H1 (cell line): ENCODE measurements around the gene CLEC1B. TPM values are rescaled to one million over a fixed set of nuclear protein-coding genes. Genes with fewer than 3 reads are reported as not detected.

Experiments used
- CTCF ChIA-PET: fragments of 300-600 bp; sonication (Branson Sonifier 250); formaldehyde crosslinking; loops from one replicate; lab custom pipeline; 2021; ENCODE audit not compliant: partially characterized antibody; lab: Charles Lee
- POLR2A ChIA-PET: fragments of 300-600 bp; sonication (Branson Sonifier 250); formaldehyde crosslinking; loops from one replicate; lab custom pipeline; 2021; ENCODE audit warnings: inconsistent platforms; ENCODE audit not compliant: partially characterized antibody; lab: Charles Lee
- DNase-seq, 2 experiments: peaks; one replicate each; pipeline versions ENCODE4 v3.0.0 to v3.0.0-alpha.2; 2010 to 2022; ENCODE audit warnings: low spot score in 2 of 2, low read depth in 1 of 2, mixed read lengths in 1 of 2
- FAIRE-seq: peaks from 2 replicates; lab custom pipeline; 2011; peaks lifted over from hg19 to GRCh38; lab: Jason Lieb, UNC
- H2AFZ ChIP-seq: 2 replicates; pipeline ENCODE4 v1.8.1; 2012; ENCODE audit warnings: low read length, inconsistent platforms
- H2AK5ac ChIP-seq: 2 replicates; pipeline ENCODE4 v1.6.1; 2013; ENCODE audit warnings: low read depth, low read length
- H2BK120ac ChIP-seq: replicated peaks from 2 replicates; pipeline ENCODE3; 2013; ENCODE audit warnings: low read depth, low read length, inconsistent platforms
- H2BK12ac ChIP-seq: 2 replicates; pipeline ENCODE4 v1.6.1; 2013; ENCODE audit warnings: low read depth, low read length
- H2BK15ac ChIP-seq: 2 replicates; pipeline ENCODE4 v1.6.1; 2013; ENCODE audit warnings: low read length
- H2BK20ac ChIP-seq: 2 replicates; pipeline ENCODE4 v1.6.1; 2013; ENCODE audit warnings: low read length
- H2BK5ac ChIP-seq: 2 replicates; pipeline ENCODE4 v1.6.1; 2013; ENCODE audit warnings: low read depth, low read length
- H3K14ac ChIP-seq: 2 replicates; pipeline ENCODE4 v1.6.1; 2013; ENCODE audit warnings: inconsistent platforms; ENCODE audit not compliant: insufficient read length
- H3K18ac ChIP-seq: 2 replicates; pipeline ENCODE4 v1.6.1; 2013; ENCODE audit warnings: low read length; ENCODE audit errors: extremely low read depth
- H3K23ac ChIP-seq: 2 replicates; pipeline ENCODE4 v1.6.1; 2013; ENCODE audit warnings: inconsistent platforms; ENCODE audit not compliant: insufficient read length
- H3K23me2 ChIP-seq: 2 replicates; pipeline ENCODE4 v1.6.1; 2013; ENCODE audit warnings: low read depth, low read length
- H3K27ac ChIP-seq: 2 replicates; pipeline ENCODE4 v1.6.1; 2011; ENCODE audit warnings: low read depth, low read length, inconsistent platforms
- H3K27me3 ChIP-seq, 4 experiments: replicated peaks in 1 of 4; 1 replicate in 1 of 4; 2 replicates in 3 of 4; pipeline versions ENCODE4 v1.6.1 to v1.8.1; 2011 to 2013; ENCODE audit warnings: low read length in 3 of 4, mild to moderate bottlenecking in 3 of 4, inconsistent platforms in 2 of 4, mixed read lengths in 2 of 4, moderate library complexity in 1 of 4; ENCODE audit not compliant: control insufficient read depth in 3 of 4, insufficient read depth in 3 of 4; ENCODE audit errors: extremely low read depth in 1 of 4
- H3K36me3 ChIP-seq, 4 experiments: 2 replicates each; pipeline versions ENCODE4 v1.6.1 to v1.8.1; 2011 to 2013; ENCODE audit warnings: mild to moderate bottlenecking in 4 of 4, low read length in 3 of 4, moderate library complexity in 2 of 4, control low read depth in 1 of 4, inconsistent platforms in 1 of 4; ENCODE audit not compliant: insufficient read depth in 4 of 4, control insufficient read depth in 2 of 4
- H3K4ac ChIP-seq: replicated peaks from 2 replicates; pipeline ENCODE3; 2013; ENCODE audit warnings: low read length, low read depth, mixed read lengths, inconsistent platforms; ENCODE audit not compliant: insufficient read length
- H3K4me1 ChIP-seq, 4 experiments: replicated peaks in 1 of 4; 1 replicate in 1 of 4; 2 replicates in 3 of 4; pipeline versions ENCODE4 v1.6.1 to v1.8.1; 2011 to 2013; ENCODE audit warnings: low read length in 3 of 4, inconsistent platforms in 2 of 4, mixed read lengths in 1 of 4; ENCODE audit not compliant: insufficient read depth in 4 of 4, control insufficient read depth in 3 of 4
- H3K4me2 ChIP-seq, 2 experiments: 2 replicates each; pipeline versions ENCODE4 v1.6.1 to v1.8.1; 2011 to 2013; ENCODE audit warnings: low read depth in 2 of 2, low read length in 2 of 2, control low read depth in 1 of 2, inconsistent platforms in 1 of 2, mild to moderate bottlenecking in 1 of 2; ENCODE audit not compliant: insufficient read depth in 1 of 2
- H3K4me3 ChIP-seq, 4 experiments: fragments of 200-600, 300-600 bp in 1 of 4; sonication (generic), shearing (Covaris generic), sonication (Bioruptor Twin) in 1 of 4; 2 replicates each; pipeline versions ENCODE4 v1.5.1 to v1.8.1; 2011 to 2016; ENCODE audit warnings: low read length in 4 of 4, low read depth in 3 of 4, control low read depth in 2 of 4, inconsistent platforms in 2 of 4, mild to moderate bottlenecking in 2 of 4, mixed read lengths in 1 of 4, moderate library complexity in 1 of 4; ENCODE audit not compliant: insufficient read depth in 2 of 4; ENCODE audit errors: extremely low read depth in 1 of 4
- H3K56ac ChIP-seq: replicated peaks from 2 replicates; pipeline ENCODE3; 2013; ENCODE audit warnings: low read depth, mild to moderate bottlenecking, mixed read lengths, low read length, inconsistent platforms; ENCODE audit not compliant: insufficient read length
- H3K79me1 ChIP-seq: 2 replicates; pipeline ENCODE4 v1.6.1; 2013; ENCODE audit warnings: low read depth, low read length, control low read depth
- H3K79me2 ChIP-seq, 2 experiments: 2 replicates each; pipeline versions ENCODE4 v1.6.1 to v1.8.1; 2012 to 2013; ENCODE audit warnings: low read length in 2 of 2, mild to moderate bottlenecking in 2 of 2, inconsistent platforms in 1 of 2; ENCODE audit not compliant: insufficient read depth in 2 of 2, control insufficient read depth in 1 of 2
- H3K9ac ChIP-seq, 4 experiments: replicated peaks in 1 of 4; 1 replicate in 1 of 4; 2 replicates in 3 of 4; pipeline versions ENCODE4 v1.6.1 to v1.8.1; 2011 to 2013; ENCODE audit warnings: low read depth in 3 of 4, low read length in 3 of 4, control low read depth in 2 of 4, mild to moderate bottlenecking in 2 of 4, moderate library complexity in 2 of 4, inconsistent platforms in 1 of 4; ENCODE audit errors: extremely low read depth in 1 of 4
- H3K9me3 ChIP-seq, 2 experiments: 2 replicates each; pipeline versions ENCODE4 v1.6.1 to v1.8.1; 2012 to 2013; ENCODE audit warnings: mild to moderate bottlenecking in 2 of 2, moderate library complexity in 2 of 2, control low read depth in 1 of 2, inconsistent platforms in 1 of 2, low read depth in 1 of 2, low read length in 1 of 2, mixed read lengths in 1 of 2; ENCODE audit not compliant: insufficient read depth in 2 of 2
- H4K20me1 ChIP-seq, 2 experiments: replicated peaks in 1 of 2; 2 replicates each; pipeline versions ENCODE3 to v1.8.1; 2011 to 2013; ENCODE audit warnings: inconsistent platforms in 2 of 2, low read length in 2 of 2, mild to moderate bottlenecking in 1 of 2; ENCODE audit not compliant: insufficient read depth in 2 of 2, control insufficient read depth in 1 of 2
- H4K5ac ChIP-seq: 2 replicates; pipeline ENCODE4 v1.6.1; 2013; ENCODE audit warnings: low read length, low read depth, mixed read lengths, inconsistent platforms; ENCODE audit not compliant: insufficient read length
- H4K8ac ChIP-seq: 2 replicates; pipeline ENCODE4 v1.8.0; 2013; ENCODE audit warnings: mild to moderate bottlenecking, moderate library complexity, low read length, inconsistent platforms; ENCODE audit not compliant: insufficient read depth; ENCODE audit errors: extremely low read depth
- H4K91ac ChIP-seq: replicated peaks from 2 replicates; pipeline ENCODE3; 2013; ENCODE audit warnings: low read length, mixed read lengths, inconsistent platforms; ENCODE audit not compliant: insufficient read length
- KDM1A ChIP-seq: fragments of 200-600, 300-600 bp; sonication (generic); IDR thresholded peaks from 2 replicates; pipeline ENCODE4 v1.7.1; 2016; ENCODE audit warnings: mild to moderate bottlenecking, low read length, borderline replicate concordance
- POU5F1 ChIP-seq: IDR thresholded peaks from 2 replicates; pipeline ENCODE4 v1.6.1; 2011; ENCODE audit warnings: low read depth, mild to moderate bottlenecking, low read length, moderate library complexity
- SP2 ChIP-seq: IDR thresholded peaks from 2 replicates; pipeline ENCODE4 v1.6.1; 2012; ENCODE audit warnings: mild to moderate bottlenecking, low read length, inconsistent platforms
- WGBS, 2 experiments: shearing (Covaris generic) in 1 of 2; methylation state at CpG; one replicate each; pipeline versions ENCODE4 v1.1.6 to v1.1.7; 2013 to 2015; ENCODE audit warnings: low lambda C conversion rate in 2 of 2, mixed read lengths in 2 of 2, inconsistent platforms in 1 of 2, low coverage in 1 of 2, missing lambda C conversion rate in 1 of 2; ENCODE audit not compliant: insufficient replicate concordance in 2 of 2, insufficient coverage in 1 of 2, insufficient read length in 1 of 2; ENCODE audit errors: extremely low coverage in 1 of 2, missing lambda C conversion rate in 1 of 2; 5-methylcytosine and 5-hydroxymethylcytosine counted together
- polyA plus RNA-seq, 7 experiments: library from polyadenylated mRNA; depleted of rRNA in 3 of 7; stranded (reverse) in 5 of 7; unstranded in 2 of 7; fragments of >200 nt in 5 of 7; fragments of 200-250 nt in 2 of 7; gene quantifications; 1 replicate in 5 of 7; 2 replicates in 1 of 7; 4 replicates in 1 of 7; pipeline versions ENCODE4 v1.2.1 to v1.2.3, GENCODE V29; 2011 to 2013; ENCODE audit warnings: missing spikeins in 2 of 7, mixed read lengths in 2 of 7
- total RNA-seq: library from RNA; stranded (reverse); fragmentation: NEBNext Ultra II Directional; extraction: Animal tissue kit (Norgen Biotek cat#: 25700); gene quantifications from 2 replicates; pipeline ENCODE4 v1.2.1, GENCODE V29; 2021

CLEC1B gene
- total and polyA plus RNA-seq, 2 of the 8 experiments (the other 6 are each of a cell fraction or from before 2014, with no cell fraction given), result not detected

GRCh38 chr12:9980126-9980525 is 18.8 kb downstream of the CLEC1B start:
- Histone ChIP-seq H4K91ac (no peak overlapping the region), H3K4me3 (no peak overlapping the region), H2AK5ac (no peak overlapping the region), H3K4me1 (peaks cover 0 to 3% (median 1%) of the 10 kb centered on the region in 4 experiments; a peak in 1 of 7 replicates), H3K79me1 (no peaks in the 10 kb centered on the region), H3K9ac (no peak overlapping the region), H3K23me2 (no peaks in the 10 kb centered on the region), H3K4me2 (no peak overlapping the region), H3K79me2 (no peaks in the 10 kb centered on the region), H2BK120ac (no peak overlapping the region), H3K4ac (no peak overlapping the region), H2BK12ac (no peak overlapping the region), H3K9me3 (peaks cover 9 to 10% of the 10 kb centered on the region in 2 experiments), H3K36me3 (no peaks in the 10 kb centered on the region), H3K56ac (no peak overlapping the region), H3K27ac (no peak overlapping the region), H4K5ac (no peak overlapping the region), H3K14ac (no peak overlapping the region), H3K23ac (no peak overlapping the region), H4K8ac (no peak overlapping the region), H2BK20ac (no peak overlapping the region), H2BK15ac (no peak overlapping the region), H4K20me1 (no peaks in the 10 kb centered on the region), H2AFZ (no peak overlapping the region), H2BK5ac (no peak overlapping the region), H3K18ac (no peak overlapping the region), H3K27me3 (no peaks in the 10 kb centered on the region)
- 83% methylated on average over 2 of the region's 3 CpGs; no CpG with 5 or more reads in 1 of the 2 experiments for WGBS, 2 experiments
- ChIA-PET CTCF (no interaction called here), POLR2A (no interaction called here)
- FAIRE-seq (no peak), DNase-seq (no peak)
- no peak for TF ChIP-seq SP2
- TF ChIP-seq POU5F1, result no peak
- no peak for TF ChIP-seq KDM1A
